H9 (cell line): ENCODE measurements around the gene ALPI. TPM values are rescaled to one million over a fixed set of nuclear protein-coding genes. Genes with fewer than 3 reads are reported as not detected.

ENCODE experiments used
- DNase-seq: peaks from one replicate; pipeline ENCODE4 v3.0.0-alpha.2; 2017
- H2AFZ ChIP-seq: one replicate; pipeline ENCODE4 v1.6.1; 2013; ENCODE audit warnings: mild to moderate bottlenecking, low read length, control low read depth, moderate library complexity
- H2AK5ac ChIP-seq: 2 replicates; pipeline ENCODE4 v1.6.1; 2013; ENCODE audit warnings: low read length, control low read depth, mixed read lengths; ENCODE audit not compliant: insufficient read length
- H2BK120ac ChIP-seq: one replicate; pipeline ENCODE4 v1.6.1; 2013; ENCODE audit warnings: low read depth, mild to moderate bottlenecking, low read length, control low read depth, inconsistent platforms; ENCODE audit not compliant: poor library complexity, severe bottlenecking
- H2BK12ac ChIP-seq: 2 replicates; pipeline ENCODE4 v1.6.1; 2013; ENCODE audit warnings: low read length, control low read depth, mixed read lengths, low read depth; ENCODE audit not compliant: insufficient read length
- H2BK15ac ChIP-seq: 2 replicates; pipeline ENCODE4 v1.6.1; 2013; ENCODE audit warnings: low read depth, low read length, control low read depth
- H2BK20ac ChIP-seq: one replicate; pipeline ENCODE4 v1.6.1; 2013; ENCODE audit warnings: low read depth, mild to moderate bottlenecking, low read length, control low read depth, inconsistent platforms; ENCODE audit not compliant: poor library complexity, severe bottlenecking
- H2BK5ac ChIP-seq: 2 replicates; pipeline ENCODE4 v1.6.1; 2013; ENCODE audit warnings: low read length, control low read depth, mixed read lengths; ENCODE audit not compliant: insufficient read length
- H3K14ac ChIP-seq: 2 replicates; pipeline ENCODE4 v1.6.1; 2013; ENCODE audit warnings: low read length, control low read depth; ENCODE audit not compliant: insufficient read depth
- H3K18ac ChIP-seq: 2 replicates; pipeline ENCODE4 v1.6.1; 2013; ENCODE audit warnings: low read depth, mild to moderate bottlenecking, mixed read lengths, low read length, control low read depth; ENCODE audit not compliant: insufficient read length
- H3K23ac ChIP-seq: 2 replicates; pipeline ENCODE4 v1.6.1; 2013; ENCODE audit warnings: low read length, control low read depth, mixed read lengths, low read depth; ENCODE audit not compliant: insufficient read length
- H3K23me2 ChIP-seq: 2 replicates; pipeline ENCODE4 v1.6.1; 2013; ENCODE audit warnings: low read depth, mild to moderate bottlenecking, mixed read lengths, low read length, control low read depth; ENCODE audit not compliant: insufficient read length, poor library complexity, severe bottlenecking
- H3K27ac ChIP-seq: 2 replicates; pipeline ENCODE4 v1.5.1; 2013; ENCODE audit warnings: low read length, control low read depth, mixed read lengths, low read depth; ENCODE audit not compliant: insufficient read length
- H3K27me3 ChIP-seq: 2 replicates; pipeline ENCODE4 v1.6.1; 2013; ENCODE audit warnings: low read length, control low read depth, inconsistent platforms; ENCODE audit not compliant: insufficient read depth
- H3K4ac ChIP-seq: 2 replicates; pipeline ENCODE4 v1.6.1; 2013; ENCODE audit warnings: low read depth, mild to moderate bottlenecking, control low read depth, inconsistent platforms, low read length, moderate library complexity
- H3K4me1 ChIP-seq: 2 replicates; pipeline ENCODE4 v1.6.1; 2013; ENCODE audit warnings: low read length, control low read depth, inconsistent platforms; ENCODE audit not compliant: insufficient read depth
- H3K4me2 ChIP-seq: 2 replicates; pipeline ENCODE4 v1.6.1; 2013; ENCODE audit warnings: low read length, control low read depth, mixed read lengths; ENCODE audit not compliant: insufficient read length, insufficient read depth
- H3K56ac ChIP-seq: 2 replicates; pipeline ENCODE4 v1.6.1; 2013; ENCODE audit warnings: low read depth, mild to moderate bottlenecking, mixed read lengths, low read length, control low read depth; ENCODE audit not compliant: insufficient read length
- H3K79me1 ChIP-seq: 2 replicates; pipeline ENCODE4 v1.6.1; 2013; ENCODE audit warnings: low read depth, mild to moderate bottlenecking, moderate library complexity, low read length, control low read depth, inconsistent platforms; ENCODE audit not compliant: insufficient read depth, poor library complexity, severe bottlenecking
- H3K79me2 ChIP-seq: 2 replicates; pipeline ENCODE4 v1.6.1; 2013; ENCODE audit warnings: low read length, control low read depth, inconsistent platforms; ENCODE audit not compliant: insufficient read depth
- H3K9ac ChIP-seq: 2 replicates; pipeline ENCODE4 v1.6.1; 2013; ENCODE audit warnings: low read length, control low read depth, mixed read lengths; ENCODE audit not compliant: insufficient read length; ENCODE audit errors: extremely low read depth
- H3K9me3 ChIP-seq: one replicate; pipeline ENCODE4 v1.6.1; 2013; ENCODE audit warnings: low read depth, low read length, inconsistent platforms; ENCODE audit not compliant: control insufficient read depth
- H3T11ph ChIP-seq: one replicate; pipeline ENCODE4 v1.6.1; 2013; ENCODE audit warnings: mild to moderate bottlenecking, low read length, control low read depth, inconsistent platforms
- H4K20me1 ChIP-seq: one replicate; pipeline ENCODE4 v1.6.1; 2013; ENCODE audit not compliant: control insufficient read depth, insufficient read length, insufficient read depth
- H4K5ac ChIP-seq: 2 replicates; pipeline ENCODE4 v1.6.1; 2013; ENCODE audit warnings: low read depth, mild to moderate bottlenecking, mixed read lengths, low read length, control low read depth; ENCODE audit not compliant: insufficient read length
- H4K8ac ChIP-seq: replicated peaks from 2 replicates; pipeline ENCODE4 v1.6.1; 2013; ENCODE audit warnings: low read length, control low read depth, mixed read lengths, low read depth; ENCODE audit not compliant: insufficient read length
- H4K91ac ChIP-seq: 2 replicates; pipeline ENCODE4 v1.6.1; 2013; ENCODE audit warnings: low read depth, mild to moderate bottlenecking, moderate library complexity, mixed read lengths, low read length, control low read depth; ENCODE audit not compliant: insufficient read length
- H3K27ac Mint-ChIP-seq, 3 experiments: 2 replicates in 2 of 3; 3 replicates in 1 of 3; pipeline ENCODE4 v1.8.0; 2020 to 2021; ENCODE audit warnings: mixed read lengths in 3 of 3, mild to moderate bottlenecking in 1 of 3, moderate library complexity in 1 of 3
- H3K27me3 Mint-ChIP-seq: 2 replicates; pipeline ENCODE4 v1.8.0; 2021; ENCODE audit warnings: low read depth, mild to moderate bottlenecking, moderate library complexity, mixed read lengths
- H3K36me3 Mint-ChIP-seq, 3 experiments: 2 replicates in 2 of 3; 3 replicates in 1 of 3; pipeline ENCODE4 v1.8.0; 2020 to 2021; ENCODE audit warnings: low read depth in 3 of 3, mixed read lengths in 3 of 3; ENCODE audit not compliant: insufficient read depth in 1 of 3
- H3K4me1 Mint-ChIP-seq, 2 experiments: 2 replicates each; pipeline ENCODE4 v1.8.0; 2020; ENCODE audit warnings: mixed read lengths in 2 of 2
- H3K4me3 Mint-ChIP-seq, 2 experiments: 2 replicates in 1 of 2; 3 replicates in 1 of 2; pipeline ENCODE4 v1.8.0; 2020 to 2021; ENCODE audit warnings: mild to moderate bottlenecking in 2 of 2, mixed read lengths in 2 of 2, moderate library complexity in 1 of 2
- H3K9me3 Mint-ChIP-seq, 2 experiments: 2 replicates in 1 of 2; 3 replicates in 1 of 2; pipeline ENCODE4 v1.8.0; 2020; ENCODE audit warnings: mild to moderate bottlenecking in 2 of 2, mixed read lengths in 2 of 2, moderate library complexity in 1 of 2
- CTCF ChIP-seq: fragments of 200-600 bp; sonication (generic); conservative IDR thresholded peaks from 3 replicates; pipeline ENCODE4 v1.8.0; 2021; ENCODE audit warnings: antibody characterized with exemption, mild to moderate bottlenecking
- WGBS: extraction: QIAGEN DNeasy Blood & Tissue Kit; methylation state at CpG from one replicate; pipeline ENCODE4 v1.1.7; 2013; ENCODE audit warnings: missing lambda C conversion rate, low lambda C conversion rate, mixed read lengths; ENCODE audit not compliant: insufficient read length; ENCODE audit errors: extremely low coverage; 5-methylcytosine and 5-hydroxymethylcytosine counted together
- total RNA-seq: library from RNA; stranded (reverse); gene quantifications from 2 replicates; pipeline ENCODE4 v1.2.1, GENCODE V29; 2021

ALPI gene
- total RNA-seq, 1 experiment from 2014 or later, result not detected

GRCh38 chr2:232411901-232412629 is 43.9 kb upstream of the ALPI start:
- H2AFZ ChIP-seq, result no peak overlapping the region
- Mint-ChIP-seq H3K4me3 (no peak overlapping the region), H3K27ac (no peak overlapping the region), H3K36me3 (peaks cover 0 to 76% (median 24%) of the 10 kb centered on the region in 3 experiments; a peak in 5 of 7 replicates), H3K27me3 (peaks cover 13% of the 10 kb centered on the region), H3K9me3 (no peaks in the 10 kb centered on the region), H3K4me1 (peaks cover 9% of the 10 kb centered on the region in 2 experiments; a peak in 3 of 4 replicates)
- no peak overlapping the region for H2BK15ac ChIP-seq
- WGBS, result no CpG with 5 or more reads among the region's 6 CpGs
- H3K79me2 ChIP-seq, result no peaks in the 10 kb centered on the region
- no peak for TF ChIP-seq CTCF
- no peak overlapping the region for H3K4ac ChIP-seq
- no peak overlapping the region for H3K9ac ChIP-seq
- H2BK12ac ChIP-seq, result no peak overlapping the region
- no peak overlapping the region for H4K5ac ChIP-seq
- no peak overlapping the region for H3T11ph ChIP-seq
- no peaks in the 10 kb centered on the region for H3K23me2 ChIP-seq
- no peak overlapping the region for H2BK5ac ChIP-seq
- H3K18ac ChIP-seq, result no peak overlapping the region
- peaks cover 4% of the 10 kb centered on the region for H4K20me1 ChIP-seq
- no peaks in the 10 kb centered on the region for H3K9me3 ChIP-seq
- no peak overlapping the region for H3K23ac ChIP-seq
- H2AK5ac ChIP-seq, result no peak overlapping the region
- no peak overlapping the region for H3K56ac ChIP-seq
- no peaks in the 10 kb centered on the region for H3K27me3 ChIP-seq
- H3K4me1 ChIP-seq, result no peaks in the 10 kb centered on the region
- H3K14ac ChIP-seq, result no peak overlapping the region
- H3K27ac ChIP-seq, result no peak overlapping the region
- H4K91ac ChIP-seq, result no peak overlapping the region
- no peak overlapping the region for H2BK20ac ChIP-seq
- no peak overlapping the region for H3K4me2 ChIP-seq
- DNase-seq, result no peak
- H4K8ac ChIP-seq, result no peak overlapping the region
- no peak overlapping the region for H2BK120ac ChIP-seq
- no peaks in the 10 kb centered on the region for H3K79me1 ChIP-seq
